HCT116 (cell line): ENCODE results near the gene OR2K2. TPM values are rescaled to one million over a fixed set of nuclear protein-coding genes. Genes with fewer than 3 reads are reported as not detected.
"Not testable (repeated sequence)": the region's sequence is repeated elsewhere in the genome, so short reads cannot be mapped to it uniquely, and the experiment has no call there.

ENCODE experiments used
- ATAC-seq: fragments of 200-7000 bp; cut with Tn5 transposase; 2 replicates; pipeline ENCODE4 v1.9.1; 2020; ENCODE audit warnings: mild to moderate bottlenecking, moderate library complexity
- BruUV-seq: library from RNA; stranded (reverse); fragments of 400-500 nt; replicated peaks from 2 replicates; lab custom pipeline; 2021; lab: Mats Ljungman, UMichigan
- CTCF ChIA-PET: fragments of 300-600 bp; sonication (Branson Sonifier 250); formaldehyde crosslinking; loops from one replicate; lab custom pipeline; 2021; ENCODE audit warnings: antibody characterized with exemption; lab: Charles Lee
- POLR2A ChIA-PET: fragments of 300-600, 350-600 bp; sonication (Branson Sonifier 250); formaldehyde crosslinking; loops from one replicate; lab custom pipeline; 2021; ENCODE audit warnings: antibody characterized with exemption; lab: Charles Lee
- RAD21 ChIA-PET, 2 experiments: fragments of 300-600 bp; sonication (Branson Sonifier 250); formaldehyde crosslinking; loops; one replicate each; lab custom pipeline; 2023; ENCODE audit warnings: low total read pairs in 2 of 2; ENCODE audit not compliant: uncharacterized antibody in 2 of 2, unreplicated experiment in 2 of 2, low non-redundant PET in 1 of 2; lab: Charles Lee
- DNase-seq: peaks from one replicate; pipeline ENCODE4 v3.0.0-alpha.2; 2010; ENCODE audit warnings: low read depth, low spot score
- H2AFZ ChIP-seq: fragments of 200-600 bp; shearing (Covaris generic), sonication (generic); 2 replicates; pipeline ENCODE4 v1.6.1; 2017; ENCODE audit warnings: low read depth, mixed run types, mixed read lengths, antibody characterized with exemption, low read length; ENCODE audit not compliant: poor library complexity, severe bottlenecking
- H3K27ac ChIP-seq: 2 replicates; pipeline ENCODE4 v1.5.1; 2012; ENCODE audit warnings: low read depth, low read length
- H3K27me3 ChIP-seq: fragments of 200-600 bp; sonication (generic); 2 replicates; pipeline ENCODE4 v1.6.1; 2016; ENCODE audit warnings: mixed run types, low read length, mixed read lengths; ENCODE audit not compliant: insufficient read depth
- H3K36me3 ChIP-seq, 2 experiments: fragments of 200-500 bp in 1 of 2; fragments of 200-600 bp in 1 of 2; sonication (Bioruptor generic) in 1 of 2; sonication (generic) in 1 of 2; 2 replicates each; pipeline versions ENCODE4 v1.5.1 to v1.6.1; 2014 to 2016; ENCODE audit warnings: low read length in 2 of 2, inconsistent platforms in 1 of 2, mixed read lengths in 1 of 2, mixed run types in 1 of 2; ENCODE audit not compliant: insufficient read depth in 2 of 2, control insufficient read depth in 1 of 2
- H3K4me1 ChIP-seq, 2 experiments: fragments of 200-600 bp in 1 of 2; sonication (generic) in 1 of 2; 2 replicates each; pipeline versions ENCODE4 v1.5.1 to v1.6.1; 2012 to 2017; ENCODE audit warnings: low read length in 2 of 2, inconsistent platforms in 1 of 2, mild to moderate bottlenecking in 1 of 2, mixed read lengths in 1 of 2, mixed run types in 1 of 2, moderate library complexity in 1 of 2; ENCODE audit not compliant: insufficient read depth in 2 of 2, control insufficient read depth in 1 of 2
- H3K4me2 ChIP-seq: fragments of 200-600 bp; sonication (generic); 2 replicates; pipeline ENCODE4 v1.6.1; 2017; ENCODE audit warnings: mixed run types, low read length, mixed read lengths
- H3K4me3 ChIP-seq, 2 experiments: fragments of 200-600 bp in 1 of 2; sonication (generic) in 1 of 2; replicated peaks in 1 of 2; 2 replicates each; pipeline ENCODE4 v1.5.1; 2011 to 2016; ENCODE audit warnings: low read length in 2 of 2, control low read depth in 1 of 2, low read depth in 1 of 2, mild to moderate bottlenecking in 1 of 2, mixed read lengths in 1 of 2, mixed run types in 1 of 2
- H3K79me2 ChIP-seq: fragments of 200-600 bp; sonication (generic); 2 replicates; pipeline ENCODE4 v1.6.1; 2017; ENCODE audit warnings: mild to moderate bottlenecking, mixed run types, low read length, moderate library complexity, mixed read lengths; ENCODE audit not compliant: insufficient read depth
- H3K9ac ChIP-seq: fragments of 200-600 bp; sonication (generic); 2 replicates; pipeline ENCODE4 v1.6.1; 2016; ENCODE audit warnings: low read length, mixed read lengths
- H3K9me2 ChIP-seq: fragments of 200-600 bp; sonication (generic), shearing (Covaris generic); 2 replicates; pipeline ENCODE4 v1.6.1; 2017; ENCODE audit warnings: mixed run types, mild to moderate bottlenecking, moderate library complexity; ENCODE audit not compliant: insufficient read depth
- H3K9me3 ChIP-seq, 2 experiments: fragments of 200-500 bp in 1 of 2; fragments of 200-600 bp in 1 of 2; sonication (Bioruptor generic) in 1 of 2; sonication (generic) in 1 of 2; 2 replicates each; pipeline ENCODE4 v1.6.1; 2014 to 2017; ENCODE audit warnings: low read length in 2 of 2, mixed read lengths in 2 of 2, inconsistent platforms in 1 of 2, low read depth in 1 of 2, mild to moderate bottlenecking in 1 of 2, mixed run types in 1 of 2, moderate library complexity in 1 of 2; ENCODE audit not compliant: control insufficient read depth in 1 of 2, insufficient read depth in 1 of 2
- H4K20me1 ChIP-seq: fragments of 200-600 bp; sonication (generic), shearing (Covaris generic); 2 replicates; pipeline ENCODE4 v1.6.1; 2017; ENCODE audit warnings: mixed run types, mild to moderate bottlenecking, moderate library complexity; ENCODE audit not compliant: insufficient read depth
- CBX3 ChIP-seq: IDR thresholded peaks from 2 replicates; pipeline ENCODE4 v1.6.1; 2012; ENCODE audit warnings: low read depth
- TCF7L2 ChIP-seq: IDR thresholded peaks from 2 replicates; pipeline ENCODE4 v1.7.0; 2011; ENCODE audit warnings: borderline replicate concordance, inconsistent platforms; ENCODE audit not compliant: insufficient read depth, insufficient read length; ENCODE audit errors: extremely low read depth
- YY1 ChIP-seq: IDR thresholded peaks from 2 replicates; pipeline ENCODE4 v1.6.1; 2011; ENCODE audit warnings: low read length, low read depth, moderate library complexity, mild to moderate bottlenecking; ENCODE audit not compliant: insufficient replicate concordance; ENCODE audit errors: extremely low read depth
- ZFX ChIP-seq: fragments of 450-650 bp; IDR thresholded peaks from 2 replicates; pipeline ENCODE4 v1.6.1; 2017
- intact Hi-C: fragments of 100-400 bp; cut with micrococcal nuclease; formaldehyde crosslinking; loops from 2 replicates; pipeline ENCODE4 v1.10.0; 2022
- total RNA-seq: library from RNA; stranded (reverse); gene quantifications from one replicate; pipeline ENCODE4 v1.2.1, GENCODE V29; 2021; ENCODE audit not compliant: unreplicated experiment
- TF ChIP-seq, protein P1 (sequence below): IDR thresholded peaks from 2 replicates; pipeline ENCODE4 v1.6.1; 2012
- TF ChIP-seq, protein P2 (sequence below): IDR thresholded peaks from 2 replicates; pipeline ENCODE4 v1.6.1; 2012

Gene OR2K2
- total RNA-seq, 1 experiment from 2014 or later = not detected

DNA sequence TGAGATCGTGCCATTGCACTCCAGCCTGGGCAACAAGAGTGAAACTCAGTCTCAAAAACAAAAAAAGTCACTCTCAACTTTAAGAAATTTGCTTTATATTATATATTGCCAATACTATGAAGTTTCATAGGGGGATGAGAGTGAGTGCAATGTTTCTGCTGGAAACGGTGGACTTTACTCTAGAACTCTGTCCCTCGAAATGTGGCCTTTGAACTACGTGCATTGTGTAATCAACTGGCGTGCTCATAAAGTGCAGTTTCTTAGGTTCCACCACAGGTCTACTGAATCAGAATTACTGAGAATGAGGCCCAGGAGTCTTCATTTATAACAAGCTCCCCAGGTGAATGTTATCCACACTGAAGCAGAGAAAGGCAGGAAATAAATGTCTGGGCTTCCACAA lies 24.1 kb downstream of the OR2K2 start:
- RAD21 ChIA-PET = no interaction called here
- H3K4me3 ChIP-seq = no peak overlapping the region

DNA sequence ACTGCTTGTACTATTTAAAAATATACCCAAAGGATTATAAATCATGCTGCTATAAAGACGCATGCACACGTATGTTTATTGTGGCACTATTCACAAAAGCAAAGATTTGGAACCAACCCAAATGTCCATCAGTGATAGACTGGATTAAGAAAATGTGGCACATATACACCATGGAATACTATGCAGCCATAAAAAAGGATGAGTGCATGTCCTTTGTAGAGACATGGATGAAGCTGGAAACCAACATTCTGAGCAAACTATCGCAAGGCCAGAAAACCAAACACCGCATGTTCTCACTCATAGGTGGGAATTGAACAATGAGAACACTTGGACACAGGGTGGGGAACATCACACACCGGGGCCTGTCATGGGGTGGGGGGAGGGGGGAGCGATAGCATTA lies 26.0 kb downstream of the OR2K2 start:
- intact Hi-C loops = loop anchor here (10.0 kb wide), 1 partner anchor 1119 kb away; no protein-coding TSS in a partner anchor
- H2AFZ ChIP-seq, H3K9me3 ChIP-seq, H3K4me3 ChIP-seq, RAD21 ChIA-PET, H3K36me3 ChIP-seq, ATAC-seq, H3K9ac ChIP-seq, H3K27ac ChIP-seq, POLR2A ChIA-PET, H3K4me1 ChIP-seq, BruUV-seq, H3K27me3 ChIP-seq, DNase-seq, H3K4me2 ChIP-seq, H3K9me2 ChIP-seq, H3K79me2 ChIP-seq, H4K20me1 ChIP-seq: not testable (repeated sequence)
- CTCF ChIA-PET = interaction anchor here (1.2 kb wide), 1 partner anchor 665 kb away, joined by 5 read pairs; no protein-coding TSS in a partner anchor

More for the DNA sequence above, 24.1 kb downstream of the OR2K2 start:
- ATAC-seq = no peak
- no peaks in the 10 kb centered on the region for H4K20me1 ChIP-seq
- no peak overlapping the region for H3K4me2 ChIP-seq
- H3K9me2 ChIP-seq = no peaks in the 10 kb centered on the region
- no peaks in the 10 kb centered on the region for H3K79me2 ChIP-seq
- TF ChIP-seq, protein P1, sequence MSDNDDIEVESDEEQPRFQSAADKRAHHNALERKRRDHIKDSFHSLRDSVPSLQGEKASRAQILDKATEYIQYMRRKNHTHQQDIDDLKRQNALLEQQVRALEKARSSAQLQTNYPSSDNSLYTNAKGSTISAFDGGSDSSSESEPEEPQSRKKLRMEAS = no peak
- TF ChIP-seq CBX3 (no peak), TCF7L2 (no peak), YY1 (no peak), ZFX (no peak)
- TF ChIP-seq, protein P2, sequence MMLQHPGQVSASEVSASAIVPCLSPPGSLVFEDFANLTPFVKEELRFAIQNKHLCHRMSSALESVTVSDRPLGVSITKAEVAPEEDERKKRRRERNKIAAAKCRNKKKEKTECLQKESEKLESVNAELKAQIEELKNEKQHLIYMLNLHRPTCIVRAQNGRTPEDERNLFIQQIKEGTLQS = no peak
- TF ChIP-seq, all 23 proteins: peak for 0
- Histone ChIP-seq H3K9me3 (no peaks in the 10 kb centered on the region), H3K27ac (no peak overlapping the region), H3K9ac (no peak overlapping the region), H3K4me1 (no peaks in the 10 kb centered on the region), H3K27me3 (no peaks in the 10 kb centered on the region), H3K36me3 (no peaks in the 10 kb centered on the region), H2AFZ (no peak overlapping the region)
- intact Hi-C loops = loop anchor here (10.0 kb wide), 1 partner anchor 1121 kb away; no protein-coding TSS in a partner anchor
- POLR2A ChIA-PET = no interaction called here
- no TSS peak for BruUV-seq
- no peak for DNase-seq
- CTCF ChIA-PET = no interaction called here
